Activated naive CD4-positive, alpha-beta T cell treated with anti-CD3 and anti-CD28 coated beads, Interleukin-2, amount 50 U/mL, for 72 hours (primary cell): ENCODE data around the gene ZNF766. TPM values are rescaled to one million over a fixed set of nuclear protein-coding genes. Genes with fewer than 3 reads are reported as not detected.
"Not testable (repeated sequence)": the region's sequence is repeated elsewhere in the genome, so short reads cannot be mapped to it uniquely, and the experiment has no call there.

ENCODE experiments used
- ATAC-seq, 2 donors: fragments of 150-1000 bp; cut with Tn5 transposase; 2 replicates each; pipeline ENCODE4 v1.10.0; 2021; ENCODE audit warnings: mild to moderate bottlenecking in 2 of 2, moderate library complexity in 2 of 2
- DNase-seq, 2 donors: peaks; one replicate each; pipeline ENCODE4 v3.0.0; 2021 to 2022; ENCODE audit warnings: low spot score in 2 of 2
- H3K27ac Mint-ChIP-seq, 2 donors: one replicate each; pipeline ENCODE4 v1.8.0; 2022; ENCODE audit warnings: mild to moderate bottlenecking in 2 of 2, mixed read lengths in 2 of 2
- H3K36me3 Mint-ChIP-seq, 2 donors: one replicate each; pipeline ENCODE4 v1.8.0; 2022; ENCODE audit warnings: mixed read lengths in 2 of 2
- H3K9me3 Mint-ChIP-seq, 2 donors: one replicate each; pipeline ENCODE4 v1.8.0; 2022; ENCODE audit warnings: mixed read lengths in 2 of 2
- total RNA-seq, 2 donors: library from RNA; stranded (reverse); gene quantifications; one replicate each; pipeline ENCODE4 v1.2.3, GENCODE V29; 2022

ZNF766 gene
- total RNA-seq, 2 donors from 2014 or later: 22.4 to 24.2 TPM

DNA sequence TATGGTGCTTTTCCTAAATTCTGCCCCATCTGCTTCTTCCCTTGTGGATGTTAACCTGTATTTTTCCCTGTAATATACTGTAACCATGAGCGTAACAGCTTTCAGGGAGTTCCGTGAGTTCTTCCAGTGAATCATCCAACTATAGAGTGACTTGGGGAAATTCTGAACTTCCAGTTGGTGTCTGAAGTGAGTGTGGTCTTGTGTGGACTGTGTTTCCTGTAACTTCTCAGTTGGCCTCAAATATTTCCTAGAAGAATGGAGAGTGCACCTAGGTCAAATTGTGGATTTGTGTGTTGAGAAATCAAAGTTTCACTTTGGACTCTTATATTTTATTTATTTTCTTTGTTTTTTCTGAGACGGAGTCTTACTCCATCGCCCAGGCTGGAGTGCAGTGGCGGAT lies 11.0 kb upstream of the ZNF766 start:
- peaks cover 8 to 9% of the 10 kb centered on the region in 2 donors for H3K36me3 Mint-ChIP-seq
- H3K9me3 Mint-ChIP-seq: peaks cover 6 to 15% of the 10 kb centered on the region in 2 donors
- H3K27ac Mint-ChIP-seq: no peak overlapping the region
- DNase-seq (no peak), ATAC-seq (no peak)

GRCh38 chr19:52265556-52265955 lies 3.8 kb upstream of the ZNF766 start:
- peaks cover 14 to 25% of the 10 kb centered on the region in 2 donors for H3K36me3 Mint-ChIP-seq
- not testable (repeated sequence) for DNase-seq, H3K9me3 Mint-ChIP-seq, ATAC-seq, H3K27ac Mint-ChIP-seq

- H3K9me3 Mint-ChIP-seq: peaks cover 31 to 35% of the 10 kb centered on the region in 2 donors
- ATAC-seq: no peak
- no peak for DNase-seq
- H3K36me3 Mint-ChIP-seq: peaks cover 48 to 57% of the 10 kb centered on the region in 2 donors
- peak overlapping the region; percentile 97 for H3K27ac Mint-ChIP-seq
Observed at GRCh38 chr19:52270266-52270885, 989 bp downstream of the ZNF766 start.

- Mint-ChIP-seq H3K9me3 (peaks cover 38% of the 10 kb centered on the region in 2 donors), H3K27ac (no peak overlapping the region), H3K36me3 (peaks cover 69 to 81% of the 10 kb centered on the region in 2 donors)
- no peak for ATAC-seq
- no peak for DNase-seq
Observed at GRCh38 chr19:52273301-52273700, 3.9 kb downstream of the ZNF766 start.

DNA sequence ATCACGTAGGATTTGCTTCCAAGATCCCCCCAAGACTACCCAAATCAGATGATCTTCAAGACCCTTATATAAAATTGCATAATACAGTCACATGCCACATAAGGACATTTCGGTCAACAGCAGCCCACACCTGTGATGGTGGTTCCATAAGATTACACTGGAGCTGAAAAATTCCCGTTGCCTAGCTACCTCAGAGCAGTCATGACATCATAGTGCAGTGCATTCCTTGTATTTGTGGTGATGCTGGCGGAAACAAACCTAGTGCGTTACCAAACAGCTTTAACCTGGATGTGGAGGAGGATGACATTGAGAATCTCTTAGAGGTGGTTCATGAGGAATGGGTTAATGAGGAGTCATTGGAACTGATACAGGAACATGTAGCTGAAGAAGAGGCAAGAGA lies 4.8 kb downstream of the ZNF766 start:
- Mint-ChIP-seq H3K27ac (no peak overlapping the region), H3K9me3 (peaks cover 46 to 47% of the 10 kb centered on the region in 2 donors), H3K36me3 (peaks cover 78 to 90% of the 10 kb centered on the region in 2 donors)
- ATAC-seq: no peak
- no peak for DNase-seq

DNA sequence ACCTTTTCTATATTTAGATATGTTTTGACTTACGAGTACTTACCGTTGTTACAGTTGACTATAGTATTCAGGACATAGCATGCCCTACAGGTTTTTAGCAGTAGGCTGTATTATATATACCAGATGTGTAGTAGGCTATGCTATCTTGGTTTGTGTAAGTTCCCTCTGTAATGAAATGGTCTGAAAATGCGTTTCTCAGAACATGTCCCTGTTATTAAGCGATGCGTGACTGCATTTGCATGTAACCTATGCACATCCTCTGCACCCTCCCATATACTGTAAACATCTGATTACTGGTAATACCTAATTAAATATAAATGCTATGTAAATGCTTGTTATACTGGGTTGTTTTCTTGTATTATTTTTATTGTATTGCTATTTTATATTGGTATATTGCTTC lies 6.6 kb downstream of the ZNF766 start:
- H3K27ac Mint-ChIP-seq: no peak overlapping the region
- no peak for ATAC-seq
- no peak for DNase-seq
- peaks cover 68 to 82% of the 10 kb centered on the region in 2 donors for H3K36me3 Mint-ChIP-seq
- H3K9me3 Mint-ChIP-seq: peaks cover 41 to 50% of the 10 kb centered on the region in 2 donors

DNA sequence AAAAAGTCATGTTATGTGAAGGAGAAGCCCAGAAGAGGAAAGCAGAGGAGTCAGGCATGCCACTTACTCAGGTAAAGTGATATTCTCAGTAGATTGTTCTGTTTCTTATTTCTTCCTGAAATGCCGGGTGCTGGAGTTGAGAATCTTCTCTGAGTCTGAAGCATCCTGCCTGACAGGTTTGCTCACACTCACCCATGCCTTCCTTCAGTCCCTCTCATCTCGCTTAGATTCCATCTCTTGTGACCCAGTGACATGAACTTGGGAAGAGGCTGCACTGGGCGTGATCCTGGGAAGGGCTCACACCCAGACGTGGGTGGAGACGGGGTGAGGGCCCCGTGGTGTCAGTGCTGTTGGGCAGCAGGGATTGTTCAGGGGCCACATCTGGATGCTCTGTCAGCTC lies 8.1 kb downstream of the ZNF766 start:
- DNase-seq: no peak
- Mint-ChIP-seq H3K27ac (no peak overlapping the region), H3K36me3 (peaks cover 66 to 81% of the 10 kb centered on the region in 2 donors), H3K9me3 (peaks cover 37 to 43% of the 10 kb centered on the region in 2 donors)
- ATAC-seq: no peak

GRCh38 chr19:52286256-52286655 lies 16.9 kb downstream of the ZNF766 start:
- Mint-ChIP-seq H3K9me3 (peaks cover 41 to 44% of the 10 kb centered on the region in 2 donors), H3K27ac (peak overlapping the region in 1 of 2 donors; percentile 5), H3K36me3 (peaks cover 82 to 93% of the 10 kb centered on the region in 2 donors)
- DNase-seq: no peak
- ATAC-seq: no peak

- Mint-ChIP-seq H3K9me3 (peaks cover 25 to 40% of the 10 kb centered on the region in 2 donors), H3K36me3 (peaks cover 46 to 69% of the 10 kb centered on the region in 2 donors), H3K27ac (no peak overlapping the region)
- no peak for ATAC-seq
- DNase-seq: no peak
Observed at GRCh38 chr19:52291781-52292180, 22.4 kb downstream of the ZNF766 start.

GRCh38 chr19:52292946-52293345 lies 23.6 kb downstream of the ZNF766 start:
- H3K27ac Mint-ChIP-seq, ATAC-seq, DNase-seq: not testable (repeated sequence)
- peaks cover 23 to 38% of the 10 kb centered on the region in 2 donors for H3K9me3 Mint-ChIP-seq
- peaks cover 45 to 67% of the 10 kb centered on the region in 2 donors for H3K36me3 Mint-ChIP-seq

GRCh38 chr19:52296400-52296772 lies 27.0 kb downstream of the ZNF766 start:
- Mint-ChIP-seq H3K9me3 (peaks cover 27 to 34% of the 10 kb centered on the region in 2 donors), H3K36me3 (peaks cover 54 to 73% of the 10 kb centered on the region in 2 donors), H3K27ac (peak overlapping the region; percentile 29 to 89)
- DNase-seq: peak in 1 of 2 donors; percentile 2
- peak in 1 of 2 donors; percentile 23 for ATAC-seq

DNA sequence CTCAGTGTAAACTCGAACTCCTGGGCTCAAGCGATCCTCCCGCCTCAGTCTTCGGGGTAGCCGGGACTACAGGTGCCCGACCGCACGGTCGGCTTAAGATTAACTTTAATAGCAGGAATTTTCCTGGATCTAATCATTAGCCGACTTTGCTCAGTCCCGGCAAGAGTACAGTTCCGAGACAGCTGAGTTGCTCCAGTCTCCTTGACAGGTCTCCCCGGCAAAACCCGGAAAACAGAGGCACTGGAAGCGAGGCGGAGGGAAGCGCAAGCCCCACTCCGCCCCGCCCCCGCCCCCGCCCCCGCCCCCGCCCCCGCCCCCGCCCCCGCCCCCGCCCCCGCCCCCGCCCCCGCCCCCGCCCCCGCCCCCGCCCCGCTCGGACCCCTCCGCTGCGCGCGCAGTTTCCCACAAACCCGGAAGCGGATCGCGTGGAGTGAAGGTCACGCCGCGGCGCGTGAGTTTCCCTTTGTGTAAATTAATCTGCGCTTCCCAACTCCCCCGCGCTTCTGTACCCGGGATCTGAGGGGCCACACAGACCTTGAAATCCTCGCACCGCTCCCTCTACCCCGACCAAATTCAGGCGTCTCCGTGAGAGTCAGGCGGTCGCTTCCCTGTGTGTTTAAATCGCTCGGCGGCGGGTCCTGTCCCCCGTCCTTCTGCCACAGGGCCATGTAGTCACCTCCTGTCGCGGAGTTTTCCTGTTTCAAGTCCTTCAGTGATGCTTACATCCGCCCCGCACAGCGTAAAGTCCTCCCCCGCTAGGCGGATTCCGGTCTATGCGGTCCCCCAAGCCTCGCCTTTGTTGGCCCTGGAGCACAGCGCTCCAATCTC lies 27.6 kb downstream of the ZNF766 start, which contains the start of gene ZNF480:
TSS of gene ZNF480 (plus strand) at position 397 of the 828 bp plus-strand sequence. CDS start 3,244 bp downstream, outside the sequence.
- peaks cover 54 to 73% of the 10 kb centered on the region in 2 donors for H3K36me3 Mint-ChIP-seq
- DNase-seq (peak; percentile 67 to 69), ATAC-seq (peak; percentile 88 to 97)
- peaks cover 31 to 36% of the 10 kb centered on the region in 2 donors for H3K9me3 Mint-ChIP-seq
- H3K27ac Mint-ChIP-seq: peak within 1 kb of the TSS; percentile 89 to 98

GRCh38 chr19:52297601-52298364 lies 28.4 kb downstream of the ZNF766 start:
- Mint-ChIP-seq H3K36me3 (peaks cover 58 to 74% of the 10 kb centered on the region in 2 donors), H3K27ac (peak overlapping the region; percentile 89 to 98), H3K9me3 (peaks cover 33 to 36% of the 10 kb centered on the region in 2 donors)
- DNase-seq (no peak), ATAC-seq (no peak)

GRCh38 chr19:52307275-52307674 lies 37.9 kb downstream of the ZNF766 start:
- Mint-ChIP-seq H3K9me3 (peaks cover 31 to 34% of the 10 kb centered on the region in 2 donors), H3K27ac (no peak overlapping the region), H3K36me3 (peaks cover 83 to 91% of the 10 kb centered on the region in 2 donors)
- peak in 1 of 2 donors; percentile 12 for DNase-seq
- no peak for ATAC-seq

GRCh38 chr19:52322429-52322828 lies 53.0 kb downstream of the ZNF766 start:
- ATAC-seq: no peak
- H3K36me3 Mint-ChIP-seq: peaks cover 75 to 94% of the 10 kb centered on the region in 2 donors

DNA sequence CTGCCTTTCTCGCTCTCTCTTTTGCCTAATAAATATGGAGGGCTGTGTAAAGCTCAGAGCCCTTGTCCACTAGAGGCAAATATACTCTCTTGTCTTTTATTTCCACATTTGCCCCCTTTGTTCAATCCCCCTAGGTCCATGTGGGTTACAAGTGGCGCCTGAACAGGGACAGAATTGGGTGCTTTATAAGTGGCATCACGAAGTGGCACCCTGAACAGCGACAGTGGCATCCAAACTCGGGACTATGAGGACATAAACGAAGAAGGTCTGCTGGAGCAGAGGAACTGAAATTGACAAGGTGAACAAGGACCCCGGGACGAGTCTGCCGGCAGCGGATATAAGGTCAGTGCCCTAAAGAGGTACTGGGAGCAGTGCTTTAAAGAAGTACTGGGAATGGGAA lies 62.4 kb downstream of the ZNF766 start:
- Mint-ChIP-seq H3K9me3 (peaks cover 26 to 34% of the 10 kb centered on the region in 2 donors), H3K36me3 (peaks cover 48 to 50% of the 10 kb centered on the region in 2 donors), H3K27ac (no peak overlapping the region)
- DNase-seq (no peak), ATAC-seq (no peak)

More at GRCh38 chr19:52322429-52322828, 53.0 kb downstream of the ZNF766 start:
- Mint-ChIP-seq H3K9me3 (peaks cover 59 to 65% of the 10 kb centered on the region in 2 donors), H3K27ac (no peak overlapping the region)
- no peak for DNase-seq
